Skeletal muscle tissue (tissue), 4 donors: ENCODE measurements around the gene DENND2A. TPM values are rescaled to one million over a fixed set of nuclear protein-coding genes. Genes with fewer than 3 reads are reported as not detected.
"Not testable (repeated sequence)": the region's sequence is repeated elsewhere in the genome, so short reads cannot be mapped to it uniquely, and the experiment has no call there.

ENCODE experiments used
- H3K27ac ChIP-seq: one replicate; pipeline ENCODE4 v1.7.0; 2013; ENCODE audit warnings: mild to moderate bottlenecking, low read depth, low read length, inconsistent platforms
- H3K27me3 ChIP-seq, 3 donors: one replicate each; pipeline ENCODE4 v1.7.0; 2013; ENCODE audit warnings: low read length in 3 of 3; ENCODE audit not compliant: control insufficient read depth in 3 of 3, insufficient read depth in 3 of 3
- H3K36me3 ChIP-seq, 3 donors: one replicate each; pipeline ENCODE4 v1.7.0; 2013; ENCODE audit warnings: low read length in 3 of 3; ENCODE audit not compliant: control insufficient read depth in 3 of 3, insufficient read depth in 3 of 3
- H3K4me1 ChIP-seq, 3 donors: one replicate each; pipeline ENCODE4 v1.7.0; 2013; ENCODE audit warnings: low read length in 3 of 3, mild to moderate bottlenecking in 3 of 3; ENCODE audit not compliant: control insufficient read depth in 3 of 3, insufficient read depth in 3 of 3
- H3K4me3 ChIP-seq, 3 donors: one replicate each; pipeline ENCODE4 v1.7.0; 2013; ENCODE audit warnings: low read length in 3 of 3
- H3K9ac ChIP-seq, 3 donors: one replicate each; pipeline ENCODE4 v1.7.0; 2013; ENCODE audit warnings: low read length in 3 of 3, mild to moderate bottlenecking in 3 of 3, moderate library complexity in 2 of 3, low read depth in 1 of 3
- H3K9me3 ChIP-seq, 3 donors: one replicate each; pipeline ENCODE4 v1.7.0; 2013; ENCODE audit warnings: low read length in 3 of 3; ENCODE audit not compliant: control insufficient read depth in 3 of 3
- total RNA-seq: library from RNA; depleted of rRNA; stranded (reverse); fragments of >200 nt; gene quantifications from one replicate; pipeline ENCODE4 v1.2.3, GENCODE V29; 2014
- donor health status: Osteomylitis.

DENND2A gene
- total RNA-seq, 1 donor from 2014 or later, result 32.4 TPM

DNA sequence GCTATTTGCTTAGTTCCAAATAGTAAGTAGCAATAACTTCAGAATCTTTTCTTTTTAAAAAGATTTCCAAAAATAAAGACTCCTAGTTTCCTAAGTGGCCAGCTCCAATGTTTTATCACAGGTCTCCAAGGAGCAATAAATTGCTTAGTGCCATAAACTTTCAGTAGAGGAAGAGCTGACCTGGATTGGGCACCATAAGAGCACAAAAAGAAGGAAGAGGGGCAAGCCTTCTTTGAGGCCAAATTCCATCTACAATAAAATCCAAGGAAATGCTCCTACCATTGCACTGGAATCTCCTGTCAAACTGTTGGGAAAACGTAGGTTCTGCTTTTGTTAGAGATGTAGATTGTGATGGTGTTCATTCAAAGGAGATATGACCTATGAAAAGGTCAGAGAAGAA, 64.0 kb downstream of the DENND2A start:
- H3K4me1 ChIP-seq, result no peaks in the 10 kb centered on the region
- no peaks in the 10 kb centered on the region for H3K27me3 ChIP-seq
- no peak overlapping the region for H3K9ac ChIP-seq
- H3K36me3 ChIP-seq, result peaks cover 0 to 3% (median 2%) of the 10 kb centered on the region in 3 donors
- no peak overlapping the region for H3K4me3 ChIP-seq
- H3K27ac ChIP-seq, result no peak overlapping the region
- H3K9me3 ChIP-seq, result no peaks in the 10 kb centered on the region

GRCh38 chr7:140571538-140572122, 69.0 kb downstream of the DENND2A start:
- Histone ChIP-seq H3K4me3 (no peak overlapping the region), H3K9me3 (no peaks in the 10 kb centered on the region), H3K9ac (no peak overlapping the region), H3K27me3 (no peaks in the 10 kb centered on the region), H3K36me3 (peaks cover 0 to 4% (median 3%) of the 10 kb centered on the region in 3 donors), H3K4me1 (peaks cover 3 to 9% (median 3%) of the 10 kb centered on the region in 3 donors), H3K27ac (no peak overlapping the region)

DNA sequence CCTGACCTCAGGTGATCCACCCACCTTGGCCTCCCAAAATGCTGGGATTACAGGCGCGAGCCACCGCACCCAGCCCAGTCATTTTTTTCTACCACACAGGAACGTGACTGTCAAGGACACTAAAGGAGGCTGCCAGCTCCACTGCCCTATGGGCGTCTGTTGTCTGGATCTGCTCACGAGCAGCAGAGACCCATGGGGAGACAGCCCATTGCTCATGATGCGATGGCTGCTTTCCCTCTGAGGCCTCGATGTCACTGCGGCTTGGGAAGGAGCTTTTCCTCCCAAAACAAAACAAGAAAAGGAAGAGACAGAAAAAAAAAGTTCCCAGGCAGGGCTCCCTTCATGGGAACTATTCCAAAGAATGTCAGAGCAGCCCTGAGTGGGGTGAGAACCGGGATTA, 70.5 kb downstream of the DENND2A start:
- H3K9ac ChIP-seq, result no peak overlapping the region
- no peak overlapping the region for H3K4me3 ChIP-seq
- H3K27ac ChIP-seq, result no peak overlapping the region
- H3K4me1 ChIP-seq, result peaks cover 3 to 9% (median 3%) of the 10 kb centered on the region in 3 donors
- peaks cover 0 to 4% (median 3%) of the 10 kb centered on the region in 3 donors for H3K36me3 ChIP-seq
- H3K27me3 ChIP-seq, result no peaks in the 10 kb centered on the region
- no peaks in the 10 kb centered on the region for H3K9me3 ChIP-seq

DNA sequence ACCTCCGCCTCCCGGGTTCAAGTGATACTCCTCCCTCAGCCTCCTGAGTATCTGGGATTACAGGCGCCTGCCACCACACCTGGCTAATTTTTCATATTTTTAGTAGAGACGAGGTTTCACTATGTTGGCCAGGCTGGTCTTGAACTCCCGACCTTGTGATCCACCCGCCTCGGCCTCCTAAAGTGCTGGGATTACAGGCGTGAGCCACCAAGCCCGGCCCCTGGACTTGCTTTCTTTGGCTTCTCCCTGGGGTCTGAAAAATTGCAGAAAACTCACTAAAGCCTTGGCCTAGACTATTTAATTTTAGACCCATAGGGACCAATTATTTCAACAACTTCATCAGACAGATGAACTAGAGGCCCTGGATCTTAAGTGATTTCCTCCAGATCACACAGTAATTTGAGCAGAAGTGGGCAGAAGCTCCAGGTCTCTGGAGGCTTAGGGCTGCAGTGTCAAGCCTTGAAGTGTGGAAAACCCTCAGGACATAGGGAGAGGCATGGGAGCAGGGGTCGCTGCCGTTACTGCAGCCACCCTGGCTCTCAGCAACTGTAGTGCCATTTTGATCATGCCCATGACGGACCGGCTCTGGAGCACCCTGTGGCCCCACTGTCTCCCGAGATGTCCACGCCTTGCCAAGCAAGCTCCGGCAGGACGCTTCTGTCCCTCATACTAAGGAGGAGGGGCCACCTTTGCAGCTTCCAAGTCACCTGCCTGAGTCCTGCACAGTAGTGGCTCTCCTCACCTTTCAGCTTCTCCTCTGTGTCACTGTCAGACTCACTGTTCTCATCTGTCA, 72.4 kb downstream of the DENND2A start:
- Histone ChIP-seq H3K9ac (no peak overlapping the region), H3K27ac (no peak overlapping the region), H3K4me1 (peaks cover 3 to 9% (median 3%) of the 10 kb centered on the region in 3 donors), H3K4me3 (no peak overlapping the region), H3K36me3 (peaks cover 0 to 2% (median 0%) of the 10 kb centered on the region in 3 donors), H3K9me3 (no peaks in the 10 kb centered on the region), H3K27me3 (no peaks in the 10 kb centered on the region)

- not testable (repeated sequence) for H3K36me3 ChIP-seq, H3K27ac ChIP-seq, H3K9ac ChIP-seq
These were observed 74.4 kb downstream of the DENND2A start for GRCh38 chr7:140566186-140566585.

DNA sequence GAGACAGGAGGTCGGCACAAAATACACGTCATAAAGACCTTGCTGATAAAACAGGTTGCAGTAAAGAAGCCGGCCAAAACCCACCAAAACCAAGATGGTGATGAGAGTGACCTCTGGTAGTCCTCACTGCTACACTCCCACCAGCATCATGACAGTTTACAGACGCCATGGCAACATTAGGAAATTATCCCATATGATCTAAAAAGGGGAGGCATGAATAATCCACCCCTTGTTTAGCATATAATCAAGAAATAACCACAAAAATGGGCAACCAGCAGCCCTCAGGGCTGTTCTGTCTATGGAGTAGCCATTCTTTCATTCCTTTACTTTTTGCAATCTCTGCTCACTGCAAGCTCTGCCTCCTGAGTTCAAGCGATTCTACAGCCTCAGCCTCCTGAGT, 74.9 kb downstream of the DENND2A start:
- not testable (repeated sequence) for H3K4me1 ChIP-seq, H3K36me3 ChIP-seq, H3K9ac ChIP-seq

More at GRCh38 chr7:140566186-140566585, 74.4 kb downstream of the DENND2A start:
- not testable (repeated sequence) for H3K4me1 ChIP-seq, H3K4me3 ChIP-seq, H3K9me3 ChIP-seq, H3K27me3 ChIP-seq

DNA sequence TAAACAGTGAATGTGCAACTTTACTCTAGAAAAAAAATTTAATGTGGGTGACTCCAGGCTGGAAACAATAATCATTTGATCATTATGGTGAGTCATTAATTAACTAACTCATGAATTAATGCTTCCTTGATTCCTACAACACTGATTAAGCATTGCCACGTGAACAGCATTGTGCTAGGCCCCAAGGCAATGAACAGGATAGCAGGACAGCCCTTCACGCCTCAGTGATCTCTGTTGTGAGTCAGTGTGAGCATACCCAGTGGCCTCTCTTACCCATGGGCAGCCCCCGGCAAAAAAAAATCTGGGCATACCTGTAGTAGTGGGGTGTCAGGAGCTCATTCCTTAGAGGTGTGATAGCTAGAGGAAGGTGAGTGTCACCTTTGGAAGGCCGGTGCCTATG, 76.0 kb downstream of the DENND2A start:
- Histone ChIP-seq H3K27ac (no peak overlapping the region), H3K4me3 (no peak overlapping the region), H3K9me3 (no peaks in the 10 kb centered on the region), H3K4me1 (peaks cover 3 to 9% (median 3%) of the 10 kb centered on the region in 3 donors), H3K36me3 (peaks cover 0 to 4% (median 2%) of the 10 kb centered on the region in 3 donors), H3K9ac (no peak overlapping the region), H3K27me3 (no peaks in the 10 kb centered on the region)

More for the DNA sequence above, 74.9 kb downstream of the DENND2A start:
- H3K9me3 ChIP-seq, H3K27ac ChIP-seq, H3K4me3 ChIP-seq, H3K27me3 ChIP-seq: not testable (repeated sequence)

- Histone ChIP-seq H3K4me1 (peaks cover 3 to 9% (median 3%) of the 10 kb centered on the region in 3 donors), H3K27me3 (no peaks in the 10 kb centered on the region), H3K9me3 (no peaks in the 10 kb centered on the region), H3K36me3 (peaks cover 2 to 7% (median 2%) of the 10 kb centered on the region in 3 donors), H3K27ac (no peak overlapping the region), H3K9ac (no peak overlapping the region), H3K4me3 (no peak overlapping the region)
These were observed 77.6 kb downstream of the DENND2A start for GRCh38 chr7:140562926-140563481.

DNA sequence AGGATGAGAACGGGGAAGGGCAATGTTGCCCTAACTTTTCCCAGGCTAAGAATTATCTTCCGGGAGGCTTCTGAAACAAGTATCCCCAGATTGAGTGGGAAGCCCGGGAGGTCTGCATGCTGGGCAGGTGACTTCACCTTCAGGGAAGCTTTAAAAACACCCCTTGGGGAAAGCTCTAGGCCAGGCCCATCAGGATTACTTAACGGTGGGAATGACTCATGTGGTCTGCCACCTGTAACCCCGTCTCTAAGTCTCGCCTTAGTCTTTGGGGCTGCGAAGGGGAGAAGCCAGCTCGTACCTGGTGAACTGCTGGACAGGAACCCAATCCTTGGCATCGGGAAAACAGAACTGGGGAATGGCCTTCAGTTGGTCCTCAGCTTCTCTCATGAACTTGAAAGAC, 81.2 kb downstream of the DENND2A start:
- no peaks in the 10 kb centered on the region for H3K4me1 ChIP-seq
- no peak overlapping the region for H3K27ac ChIP-seq
- H3K9ac ChIP-seq, result no peak overlapping the region
- H3K27me3 ChIP-seq, result no peaks in the 10 kb centered on the region
- peaks cover 2 to 7% (median 4%) of the 10 kb centered on the region in 3 donors for H3K36me3 ChIP-seq
- H3K9me3 ChIP-seq, result no peaks in the 10 kb centered on the region
- H3K4me3 ChIP-seq, result no peak overlapping the region
